Naive B cell (primary cell): ENCODE measurements around the gene C17orf50. TPM values are rescaled to one million over a fixed set of nuclear protein-coding genes. Genes with fewer than 3 reads are reported as not detected.

ENCODE experiments used
- ATAC-seq, 2 donors: fragments of 150-1000 bp; cut with Tn5 transposase; 2 replicates each; pipeline ENCODE4 v1.10.0; 2021; ENCODE audit warnings: low read depth in 2 of 2, mild to moderate bottlenecking in 2 of 2, moderate library complexity in 2 of 2
- DNase-seq: peaks from one replicate; pipeline ENCODE4 v3.0.0; 2022
- H3K27ac Mint-ChIP-seq, 6 donors: one replicate each; pipeline ENCODE4 v1.8.0; 2020 to 2022; ENCODE audit warnings: mild to moderate bottlenecking in 6 of 6, mixed read lengths in 6 of 6, moderate library complexity in 5 of 6, inconsistent platforms in 2 of 6
- H3K27me3 Mint-ChIP-seq, 3 donors: one replicate each; pipeline ENCODE4 v1.8.0; 2021 to 2022; ENCODE audit warnings: mixed read lengths in 3 of 3, mild to moderate bottlenecking in 1 of 3
- H3K36me3 Mint-ChIP-seq, 2 donors: one replicate each; pipeline ENCODE4 v1.8.0; 2020 to 2022; ENCODE audit warnings: mixed read lengths in 2 of 2, inconsistent platforms in 1 of 2, mild to moderate bottlenecking in 1 of 2
- H3K4me1 Mint-ChIP-seq, 3 donors: one replicate each; pipeline ENCODE4 v1.8.0; 2020 to 2022; ENCODE audit warnings: mixed read lengths in 3 of 3, inconsistent platforms in 1 of 3, mild to moderate bottlenecking in 1 of 3, moderate library complexity in 1 of 3
- H3K4me3 Mint-ChIP-seq, 8 donors: one replicate each; pipeline ENCODE4 v1.8.0; 2020 to 2022; ENCODE audit warnings: mild to moderate bottlenecking in 8 of 8, mixed read lengths in 8 of 8, moderate library complexity in 8 of 8, inconsistent platforms in 2 of 8
- H3K9me3 Mint-ChIP-seq, 7 donors: one replicate each; pipeline ENCODE4 v1.8.0; 2020 to 2022; ENCODE audit warnings: mixed read lengths in 7 of 7, mild to moderate bottlenecking in 5 of 7, inconsistent platforms in 2 of 7, moderate library complexity in 1 of 7
- polyA plus RNA-seq, 6 donors: library from polyadenylated mRNA; unstranded; fragments of 300-500 nt; fragmentation: Illumina TruSeq; gene quantifications; one replicate each; pipeline ENCODE4 v1.2.3, GENCODE V29; 2021; ENCODE audit warnings: low read depth in 6 of 6

The C17orf50 gene
- polyA plus RNA-seq, 6 donors from 2014 or later, result not detected

GRCh38 chr17:35766489-35766877 is 5.8 kb downstream of the C17orf50 start:
- H3K36me3 Mint-ChIP-seq, result no peaks in the 10 kb centered on the region
- no peak for ATAC-seq
- no peak overlapping the region for H3K27ac Mint-ChIP-seq
- H3K27me3 Mint-ChIP-seq, result peaks cover 5 to 13% (median 7%) of the 10 kb centered on the region in 3 donors
- peaks cover 9 to 14% (median 9%) of the 10 kb centered on the region in 3 donors for H3K4me1 Mint-ChIP-seq
- H3K4me3 Mint-ChIP-seq, result peak overlapping the region in 1 of 8 donors; percentile 67
- no peaks in the 10 kb centered on the region for H3K9me3 Mint-ChIP-seq
- DNase-seq, result no peak

- no peak for DNase-seq
- no peaks in the 10 kb centered on the region for H3K36me3 Mint-ChIP-seq
- peaks cover 5 to 13% (median 10%) of the 10 kb centered on the region in 3 donors for H3K27me3 Mint-ChIP-seq
- no peaks in the 10 kb centered on the region for H3K9me3 Mint-ChIP-seq
- no peak overlapping the region for H3K27ac Mint-ChIP-seq
- H3K4me1 Mint-ChIP-seq, result peaks cover 9 to 14% (median 9%) of the 10 kb centered on the region in 3 donors
- H3K4me3 Mint-ChIP-seq, result peak overlapping the region in 1 of 8 donors; percentile 67
- no peak for ATAC-seq
Measured at GRCh38 chr17:35766903-35767510, 6.3 kb downstream of the C17orf50 start.

GRCh38 chr17:35768797-35769196 is 8.1 kb downstream of the C17orf50 start:
- H3K27me3 Mint-ChIP-seq, result peaks cover 12 to 23% (median 17%) of the 10 kb centered on the region in 3 donors
- peaks cover 9 to 13% (median 9%) of the 10 kb centered on the region in 3 donors for H3K4me1 Mint-ChIP-seq
- no peak overlapping the region for H3K27ac Mint-ChIP-seq
- H3K9me3 Mint-ChIP-seq, result no peaks in the 10 kb centered on the region
- no peaks in the 10 kb centered on the region for H3K36me3 Mint-ChIP-seq
- H3K4me3 Mint-ChIP-seq, result no peak overlapping the region
- no peak for DNase-seq
- no peak for ATAC-seq

- DNase-seq, result no peak
Measured at GRCh38 chr17:35769895-35770486, 9.3 kb downstream of the C17orf50 start.

GRCh38 chr17:35773129-35773528 is 12.4 kb downstream of the C17orf50 start:
- H3K27me3 Mint-ChIP-seq, result peaks cover 12 to 33% (median 29%) of the 10 kb centered on the region in 3 donors
- no peaks in the 10 kb centered on the region for H3K36me3 Mint-ChIP-seq
- H3K9me3 Mint-ChIP-seq, result no peaks in the 10 kb centered on the region
- no peaks in the 10 kb centered on the region for H3K4me1 Mint-ChIP-seq
- ATAC-seq (no peak), DNase-seq (no peak)
- no peak overlapping the region for H3K4me3 Mint-ChIP-seq
- no peak overlapping the region for H3K27ac Mint-ChIP-seq

More at GRCh38 chr17:35769895-35770486, 9.3 kb downstream of the C17orf50 start:
- peaks cover 2 to 4% (median 3%) of the 10 kb centered on the region in 3 donors for H3K4me1 Mint-ChIP-seq
- no peaks in the 10 kb centered on the region for H3K9me3 Mint-ChIP-seq
- H3K27me3 Mint-ChIP-seq, result peaks cover 12 to 35% (median 29%) of the 10 kb centered on the region in 3 donors
- ATAC-seq, result no peak
- H3K36me3 Mint-ChIP-seq, result no peaks in the 10 kb centered on the region
- no peak overlapping the region for H3K27ac Mint-ChIP-seq
- peak overlapping the region in 1 of 8 donors; percentile 15 for H3K4me3 Mint-ChIP-seq

GRCh38 chr17:35773679-35774425 is 13.2 kb downstream of the C17orf50 start:
- Mint-ChIP-seq H3K4me1 (no peaks in the 10 kb centered on the region), H3K27me3 (peaks cover 12 to 28% (median 25%) of the 10 kb centered on the region in 3 donors), H3K36me3 (no peaks in the 10 kb centered on the region), H3K27ac (peak overlapping the region in 2 of 6 donors; percentile 38 to 52), H3K9me3 (no peaks in the 10 kb centered on the region), H3K4me3 (no peak overlapping the region)
- no peak for DNase-seq
- ATAC-seq, result no peak

GRCh38 chr17:35774499-35774898 is 13.8 kb downstream of the C17orf50 start:
- Mint-ChIP-seq H3K9me3 (no peaks in the 10 kb centered on the region), H3K27ac (no peak overlapping the region), H3K4me3 (no peak overlapping the region), H3K27me3 (peaks cover 14 to 28% (median 20%) of the 10 kb centered on the region in 3 donors), H3K36me3 (no peaks in the 10 kb centered on the region), H3K4me1 (no peaks in the 10 kb centered on the region)
- ATAC-seq (no peak), DNase-seq (no peak)

GRCh38 chr17:35775039-35775438 is 14.4 kb downstream of the C17orf50 start:
- H3K4me3 Mint-ChIP-seq, result no peak overlapping the region
- DNase-seq (no peak), ATAC-seq (no peak)
- H3K9me3 Mint-ChIP-seq, result no peaks in the 10 kb centered on the region
- no peaks in the 10 kb centered on the region for H3K4me1 Mint-ChIP-seq
- no peak overlapping the region for H3K27ac Mint-ChIP-seq
- peaks cover 17 to 28% (median 19%) of the 10 kb centered on the region in 3 donors for H3K27me3 Mint-ChIP-seq
- H3K36me3 Mint-ChIP-seq, result no peaks in the 10 kb centered on the region

GRCh38 chr17:35775583-35775982 is 14.9 kb downstream of the C17orf50 start:
- Mint-ChIP-seq H3K4me1 (no peaks in the 10 kb centered on the region), H3K27me3 (peaks cover 13 to 28% (median 20%) of the 10 kb centered on the region in 3 donors)
- no peak for DNase-seq

GRCh38 chr17:35778641-35779196 is 18.0 kb downstream of the C17orf50 start:
- H3K27me3 Mint-ChIP-seq, result peaks cover 5 to 25% (median 24%) of the 10 kb centered on the region in 3 donors
- H3K4me3 Mint-ChIP-seq, result no peak overlapping the region
- DNase-seq, result no peak
- no peaks in the 10 kb centered on the region for H3K9me3 Mint-ChIP-seq
- no peaks in the 10 kb centered on the region for H3K4me1 Mint-ChIP-seq
- ATAC-seq, result no peak
- H3K27ac Mint-ChIP-seq, result no peak overlapping the region
- no peaks in the 10 kb centered on the region for H3K36me3 Mint-ChIP-seq

More at GRCh38 chr17:35775583-35775982, 14.9 kb downstream of the C17orf50 start:
- H3K9me3 Mint-ChIP-seq, result no peaks in the 10 kb centered on the region
- no peak for ATAC-seq
- no peaks in the 10 kb centered on the region for H3K36me3 Mint-ChIP-seq
- no peak overlapping the region for H3K27ac Mint-ChIP-seq
- no peak overlapping the region for H3K4me3 Mint-ChIP-seq

- H3K27ac Mint-ChIP-seq, result peak overlapping the region in 1 of 6 donors; percentile 23
- H3K27me3 Mint-ChIP-seq, result peaks cover 5 to 10% (median 8%) of the 10 kb centered on the region in 3 donors
- no peak overlapping the region for H3K4me3 Mint-ChIP-seq
- no peaks in the 10 kb centered on the region for H3K9me3 Mint-ChIP-seq
- ATAC-seq (no peak), DNase-seq (no peak)
- no peaks in the 10 kb centered on the region for H3K36me3 Mint-ChIP-seq
- H3K4me1 Mint-ChIP-seq, result no peaks in the 10 kb centered on the region
Measured at GRCh38 chr17:35780950-35781349, 20.3 kb downstream of the C17orf50 start.

GRCh38 chr17:35784895-35785294 is 24.2 kb downstream of the C17orf50 start:
- Mint-ChIP-seq H3K36me3 (no peaks in the 10 kb centered on the region), H3K27me3 (peaks cover 0 to 10% (median 8%) of the 10 kb centered on the region in 3 donors), H3K4me1 (no peaks in the 10 kb centered on the region), H3K4me3 (no peak overlapping the region), H3K27ac (no peak overlapping the region), H3K9me3 (no peaks in the 10 kb centered on the region)
- ATAC-seq, result no peak
- no peak for DNase-seq

- Mint-ChIP-seq H3K4me1 (no peaks in the 10 kb centered on the region), H3K27ac (no peak overlapping the region), H3K27me3 (peaks cover 1 to 8% (median 4%) of the 10 kb centered on the region in 3 donors), H3K36me3 (no peaks in the 10 kb centered on the region), H3K4me3 (no peak overlapping the region), H3K9me3 (no peaks in the 10 kb centered on the region)
- ATAC-seq (no peak), DNase-seq (no peak)
Measured at GRCh38 chr17:35786941-35787432, 26.3 kb downstream of the C17orf50 start.
